Panc1 (cell line): ENCODE data around the gene CALCB. TPM values are rescaled to one million over a fixed set of nuclear protein-coding genes. Genes with fewer than 3 reads are reported as not detected.

Experiments used
- ATAC-seq: fragments of 200-7000 bp; cut with Tn5 transposase; 2 replicates; pipeline ENCODE4 v1.9.1; 2020; ENCODE audit warnings: mild to moderate bottlenecking, moderate library complexity
- BruUV-seq: library from RNA; stranded (reverse); fragments of 400-500 nt; replicated peaks from 2 replicates; lab custom pipeline; 2021; lab: Mats Ljungman, UMichigan
- CTCF ChIA-PET: fragments of 300-600 bp; sonication (Branson Sonifier 250); formaldehyde crosslinking; loops from one replicate; lab custom pipeline; 2022; ENCODE audit warnings: antibody characterized with exemption; lab: Charles Lee
- POLR2A ChIA-PET: fragments of 300-600 bp; sonication (Branson Sonifier 250); formaldehyde crosslinking; loops from one replicate; lab custom pipeline; 2022; ENCODE audit warnings: antibody characterized with exemption; lab: Charles Lee
- DNase-seq: peaks from one replicate; pipeline ENCODE4 v3.0.0-alpha.2; 2010; ENCODE audit warnings: low read depth, low spot score
- H3K27ac ChIP-seq: 2 replicates; pipeline ENCODE4 v1.5.1; 2011; ENCODE audit warnings: mild to moderate bottlenecking, low read length, inconsistent platforms
- H3K27me3 ChIP-seq: fragments of 200-500 bp; sonication (Bioruptor generic); 2 replicates; pipeline ENCODE4 v1.6.0; 2014; ENCODE audit warnings: low read length, inconsistent platforms; ENCODE audit not compliant: control insufficient read depth, insufficient read depth
- H3K36me3 ChIP-seq: fragments of 200-500 bp; sonication (Bioruptor generic); 2 replicates; pipeline ENCODE4 v1.5.1; 2014; ENCODE audit warnings: inconsistent platforms, mild to moderate bottlenecking, low read length, moderate library complexity; ENCODE audit not compliant: control insufficient read depth, insufficient read depth
- H3K4me1 ChIP-seq: 2 replicates; pipeline ENCODE4 v1.5.1; 2011; ENCODE audit warnings: inconsistent platforms, mild to moderate bottlenecking, low read length, moderate library complexity; ENCODE audit not compliant: control insufficient read depth, insufficient read depth
- H3K4me3 ChIP-seq, 2 experiments: 2 replicates each; pipeline ENCODE4 v1.5.1; 2011 to 2012; ENCODE audit warnings: low read depth in 2 of 2, low read length in 2 of 2, mild to moderate bottlenecking in 2 of 2, inconsistent platforms in 1 of 2, moderate library complexity in 1 of 2
- H3K9me3 ChIP-seq: fragments of 200-500 bp; sonication (Bioruptor generic); 2 replicates; pipeline ENCODE4 v1.5.1; 2014; ENCODE audit warnings: low read depth, mild to moderate bottlenecking, inconsistent platforms, low read length, moderate library complexity; ENCODE audit not compliant: control insufficient read depth, insufficient read depth
- CTCF ChIP-seq: fragments of 450-650 bp; IDR thresholded peaks from 2 replicates; pipeline ENCODE4 v1.5.1; 2017; ENCODE audit warnings: mild to moderate bottlenecking
- POLR2AphosphoS5 ChIP-seq: IDR thresholded peaks from 2 replicates; pipeline ENCODE4 v1.6.1; 2012; ENCODE audit warnings: mild to moderate bottlenecking, low read depth, low read length, moderate library complexity
- REST ChIP-seq, 2 experiments: IDR thresholded peaks; 2 replicates each; pipeline ENCODE4 v1.6.1; 2011 to 2012; ENCODE audit warnings: low read depth in 2 of 2, control low read depth in 1 of 2, low read length in 1 of 2, mild to moderate bottlenecking in 1 of 2, moderate library complexity in 1 of 2; ENCODE audit not compliant: insufficient read depth in 1 of 2
- SIN3A ChIP-seq: IDR thresholded peaks from 2 replicates; pipeline ENCODE4 v1.6.1; 2012; ENCODE audit warnings: low read depth, mild to moderate bottlenecking, low read length, moderate library complexity, borderline replicate concordance; ENCODE audit not compliant: insufficient read depth
- TCF7L2 ChIP-seq: IDR thresholded peaks from 2 replicates; pipeline ENCODE4 v1.6.1; 2011; ENCODE audit warnings: mild to moderate bottlenecking, low read depth, low read length, inconsistent platforms
- in situ Hi-C: cut with HindIII; loops from 2 replicates; pipeline ENCODE4 v1.10.0; 2016; ENCODE audit warnings: low sequenced_read_pairs, low pct_unique_long_range_greater_than_20kb
- intact Hi-C: fragments of 100-400 bp; cut with micrococcal nuclease; formaldehyde crosslinking; loops from one replicate; pipeline ENCODE4 v1.10.0; 2022; ENCODE audit not compliant: unreplicated experiment
- total RNA-seq: library from RNA; stranded (reverse); gene quantifications from one replicate; pipeline ENCODE4 v1.2.1, GENCODE V29; 2021; ENCODE audit not compliant: unreplicated experiment

Gene CALCB
- total RNA-seq, 1 experiment from 2014 or later: not detected

DNA sequence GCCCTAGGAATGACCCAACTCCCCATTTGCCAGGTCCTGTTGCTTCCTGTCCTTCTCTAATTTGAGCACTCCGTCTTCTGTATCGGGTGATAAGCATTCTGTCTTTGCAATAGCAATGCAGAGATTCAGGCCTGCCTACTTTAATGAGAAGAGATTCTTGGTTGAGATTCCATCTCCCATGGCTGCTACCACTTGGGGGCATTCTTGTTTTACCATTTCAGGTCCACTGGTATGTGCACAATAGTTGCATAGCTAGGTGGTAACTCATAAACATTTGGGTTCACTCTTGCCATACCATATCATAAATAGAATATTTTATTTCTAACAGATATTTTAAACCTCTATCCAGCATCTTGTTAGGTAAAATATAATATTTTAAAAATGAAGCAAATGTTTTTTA, 34.4 kb upstream of the CALCB start:
- Histone ChIP-seq H3K9me3 (no peaks in the 10 kb centered on the region), H3K4me1 (no peaks in the 10 kb centered on the region), H3K4me3 (no peak overlapping the region), H3K27ac (no peak overlapping the region), H3K36me3 (no peaks in the 10 kb centered on the region), H3K27me3 (peaks cover 4% of the 10 kb centered on the region)
- POLR2A ChIA-PET: no interaction called here
- no TSS peak for BruUV-seq
- CTCF ChIA-PET: no interaction called here
- in situ Hi-C loops (no loop called here), intact Hi-C loops (no loop called here)
- ATAC-seq: no peak
- no peak for DNase-seq
- TF ChIP-seq CTCF (peak; percentile 32), TCF7L2 (no peak)

- in situ Hi-C loops: no loop called here
- Histone ChIP-seq H3K4me1 (no peaks in the 10 kb centered on the region), H3K9me3 (no peaks in the 10 kb centered on the region), H3K27ac (no peak overlapping the region), H3K27me3 (peaks cover 4% of the 10 kb centered on the region), H3K4me3 (no peak overlapping the region), H3K36me3 (no peaks in the 10 kb centered on the region)
- ATAC-seq (no peak), DNase-seq (no peak)
- ChIA-PET POLR2A (no interaction called here), CTCF (no interaction called here)
- intact Hi-C loops: no loop called here
- BruUV-seq: no TSS peak
- no peak for TF ChIP-seq POLR2AphosphoS5
- TF ChIP-seq REST (IDR thresholded peaks at IDR 0.05; ENCODE audit: insufficient read depth in 1 of 2, low read depth in 2 of 2, low read length in 1 of 2): no peak
- no peak for TF ChIP-seq CTCF
- no peak for TF ChIP-seq SIN3A
- TF ChIP-seq TCF7L2: no peak
Observed at GRCh38 chr11:15045209-15045608, 28.2 kb upstream of the CALCB start.
